ENCODE results near the gene CTDSPL. TPM values are rescaled to one million over a fixed set of nuclear protein-coding genes. Genes with fewer than 3 reads are reported as not detected.

Gene CTDSPL
- total and polyA plus RNA-seq, 2 of the 8 experiments (the other 6 are each of a cell fraction or from before 2014, with no cell fraction given) = 20.3 to 42.2 TPM

DNA sequence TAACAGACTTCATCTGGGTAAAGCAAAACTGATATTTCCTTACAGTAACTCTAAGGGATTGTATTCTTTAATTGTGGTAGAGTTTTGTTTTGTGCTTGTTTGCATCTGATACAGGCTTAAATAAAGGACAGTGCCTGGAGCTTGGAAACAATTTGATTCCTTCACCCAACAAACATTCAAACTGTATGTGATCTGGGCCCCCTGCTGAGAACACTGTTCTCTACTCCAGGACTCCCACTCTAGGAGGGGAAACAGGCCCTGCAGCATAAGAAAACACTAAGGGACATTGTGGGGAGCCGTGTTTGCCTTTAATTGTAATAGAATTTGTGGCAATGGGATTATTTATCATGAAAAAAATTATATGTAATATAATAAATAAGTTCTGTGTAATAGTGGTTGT lies 56.9 kb downstream of the CTDSPL start:
- H3K23ac ChIP-seq (ENCODE audit: insufficient read length) = no peak overlapping the region
- no peak overlapping the region for H2BK120ac ChIP-seq (replicated peaks; ENCODE audit: low read depth, low read length)
- ChIA-PET POLR2A (ENCODE audit: partially characterized antibody) (no interaction called here), CTCF (ENCODE audit: partially characterized antibody) (interaction anchor here (1.1 to 3.1 kb wide), 5 partner anchors 9 to 78 kb away, joined by 3 to 13 read pairs (median 5); no protein-coding TSS in a partner anchor)
- no peaks in the 10 kb centered on the region for H3K36me3 ChIP-seq (ENCODE audit: control insufficient read depth in 2 of 4, insufficient read depth in 4 of 4, low read length in 3 of 4)
- no peak overlapping the region for H2BK12ac ChIP-seq (ENCODE audit: low read depth, low read length)
- H3K27me3 ChIP-seq (replicated peaks in 1 of 4; ENCODE audit: control insufficient read depth in 3 of 4, extremely low read depth in 1 of 4, insufficient read depth in 3 of 4, low read length in 3 of 4) = no peaks in the 10 kb centered on the region
- H2AK5ac ChIP-seq (ENCODE audit: low read depth, low read length) = no peak overlapping the region
- WGBS, 2 experiments (ENCODE audit: extremely low coverage in 1 of 2, insufficient coverage in 1 of 2, insufficient read length in 1 of 2, insufficient replicate concordance in 2 of 2, low coverage in 1 of 2, low lambda C conversion rate in 2 of 2, missing lambda C conversion rate in 1 of 2) = 93% methylated on average over 1 of the region's 1 CpG; no CpG with 5 or more reads in 1 of the 2 experiments
- H3K79me2 ChIP-seq (ENCODE audit: control insufficient read depth in 1 of 2, insufficient read depth in 2 of 2, low read length in 2 of 2) = no peaks in the 10 kb centered on the region
- H3K23me2 ChIP-seq (ENCODE audit: low read depth, low read length) = no peaks in the 10 kb centered on the region
- no peak overlapping the region for H3K14ac ChIP-seq (ENCODE audit: insufficient read length)
- no peak overlapping the region for H3K4me3 ChIP-seq (ENCODE audit: extremely low read depth in 1 of 4, insufficient read depth in 2 of 4, low read depth in 3 of 4, low read length in 4 of 4)
- no peaks in the 10 kb centered on the region for H3K9me3 ChIP-seq (ENCODE audit: insufficient read depth in 2 of 2, low read depth in 1 of 2, low read length in 1 of 2)
- peaks cover 0 to 2% of the 10 kb centered on the region in 2 experiments for H4K20me1 ChIP-seq (replicated peaks in 1 of 2; ENCODE audit: control insufficient read depth in 1 of 2, insufficient read depth in 2 of 2, low read length in 2 of 2)
- H4K5ac ChIP-seq (ENCODE audit: insufficient read length, low read depth, low read length) = no peak overlapping the region
- no peak overlapping the region for H3K4me2 ChIP-seq (ENCODE audit: insufficient read depth in 1 of 2, low read depth in 2 of 2, low read length in 2 of 2)
- TF ChIP-seq SAP30 (IDR thresholded peaks at IDR 0.05; ENCODE audit: insufficient read depth, insufficient replicate concordance, low read length) = no peak
- TF ChIP-seq, protein P1, sequence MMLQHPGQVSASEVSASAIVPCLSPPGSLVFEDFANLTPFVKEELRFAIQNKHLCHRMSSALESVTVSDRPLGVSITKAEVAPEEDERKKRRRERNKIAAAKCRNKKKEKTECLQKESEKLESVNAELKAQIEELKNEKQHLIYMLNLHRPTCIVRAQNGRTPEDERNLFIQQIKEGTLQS (IDR thresholded peaks at IDR 0.05; ENCODE audit: insufficient read depth, low read depth, low read length) = no peak
- no peak for TF ChIP-seq BCL11A (IDR thresholded peaks at IDR 0.05; ENCODE audit: low read depth in 2 of 2, low read length in 2 of 2)
- no peak overlapping the region for H3K9ac ChIP-seq (replicated peaks in 1 of 4; ENCODE audit: extremely low read depth in 1 of 4, low read depth in 3 of 4, low read length in 3 of 4)
- no peak overlapping the region for H2AFZ ChIP-seq (ENCODE audit: low read length)
- FAIRE-seq (no peak), DNase-seq (ENCODE audit: low read depth in 1 of 2, low spot score in 2 of 2) (no peak)
- peaks cover 3% of the 10 kb centered on the region for H3K79me1 ChIP-seq (ENCODE audit: low read depth, low read length)
- no peak overlapping the region for H3K4ac ChIP-seq (replicated peaks; ENCODE audit: insufficient read length, low read depth, low read length)
- H4K8ac ChIP-seq (ENCODE audit: extremely low read depth, insufficient read depth, low read length) = no peak overlapping the region
- no peak overlapping the region for H4K91ac ChIP-seq (replicated peaks; ENCODE audit: insufficient read length, low read length)
- H3K4me1 ChIP-seq (replicated peaks in 1 of 4; ENCODE audit: control insufficient read depth in 3 of 4, insufficient read depth in 4 of 4, low read length in 3 of 4) = peaks cover 0 to 1% (median 0%) of the 10 kb centered on the region in 4 experiments; a peak in 1 of 7 replicates
- no peak overlapping the region for H3K18ac ChIP-seq (ENCODE audit: extremely low read depth, low read length)
- no peak overlapping the region for H2BK15ac ChIP-seq (ENCODE audit: low read length)
- H2BK20ac ChIP-seq (ENCODE audit: low read length) = no peak overlapping the region
- no peak overlapping the region for H3K56ac ChIP-seq (replicated peaks; ENCODE audit: insufficient read length, low read depth, low read length)
- H3K27ac ChIP-seq (ENCODE audit: low read depth, low read length) = no peak overlapping the region
- no peak overlapping the region for H2BK5ac ChIP-seq (ENCODE audit: low read depth, low read length)
